ENCODE measurements around the gene ZMYND12. TPM values are rescaled to one million over a fixed set of nuclear protein-coding genes. Genes with fewer than 3 reads are reported as not detected.
A peak's percentile ranks its signal among the peaks of the same experiment; 100 is the strongest.

Gene ZMYND12
- total and polyA plus RNA-seq, 2 donors (not counting 1 experiment from before 2014, with no cell fraction given), result 0.56 to 3.5 TPM

DNA sequence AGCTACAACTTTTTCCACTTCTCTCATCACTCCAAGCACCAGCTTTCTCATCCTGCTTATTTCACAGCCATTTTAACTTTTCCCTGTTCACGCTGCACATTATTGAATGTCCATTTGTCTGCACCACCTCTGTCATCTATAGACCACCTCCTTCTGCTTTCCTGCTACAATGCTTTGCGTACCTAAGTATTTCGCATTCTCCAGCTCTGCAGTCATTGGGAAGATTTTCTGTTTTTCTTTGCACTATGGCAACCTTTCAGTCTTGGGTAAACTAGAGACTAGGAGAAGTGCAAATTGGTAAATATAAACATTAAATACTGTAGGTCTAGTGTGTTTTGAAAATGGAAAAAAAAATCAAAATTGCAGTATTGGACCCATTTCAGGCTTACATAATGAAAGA is 8.1 kb upstream of the ZMYND12 start:
- H3K27me3 ChIP-seq (ENCODE audit: control insufficient read depth, insufficient read depth, low read length), result no peaks in the 10 kb centered on the region
- peak overlapping the region; percentile 13 for H2AFZ ChIP-seq (ENCODE audit: low read length)
- no peak overlapping the region for H3K9ac ChIP-seq (ENCODE audit: insufficient read depth, low read length)

DNA sequence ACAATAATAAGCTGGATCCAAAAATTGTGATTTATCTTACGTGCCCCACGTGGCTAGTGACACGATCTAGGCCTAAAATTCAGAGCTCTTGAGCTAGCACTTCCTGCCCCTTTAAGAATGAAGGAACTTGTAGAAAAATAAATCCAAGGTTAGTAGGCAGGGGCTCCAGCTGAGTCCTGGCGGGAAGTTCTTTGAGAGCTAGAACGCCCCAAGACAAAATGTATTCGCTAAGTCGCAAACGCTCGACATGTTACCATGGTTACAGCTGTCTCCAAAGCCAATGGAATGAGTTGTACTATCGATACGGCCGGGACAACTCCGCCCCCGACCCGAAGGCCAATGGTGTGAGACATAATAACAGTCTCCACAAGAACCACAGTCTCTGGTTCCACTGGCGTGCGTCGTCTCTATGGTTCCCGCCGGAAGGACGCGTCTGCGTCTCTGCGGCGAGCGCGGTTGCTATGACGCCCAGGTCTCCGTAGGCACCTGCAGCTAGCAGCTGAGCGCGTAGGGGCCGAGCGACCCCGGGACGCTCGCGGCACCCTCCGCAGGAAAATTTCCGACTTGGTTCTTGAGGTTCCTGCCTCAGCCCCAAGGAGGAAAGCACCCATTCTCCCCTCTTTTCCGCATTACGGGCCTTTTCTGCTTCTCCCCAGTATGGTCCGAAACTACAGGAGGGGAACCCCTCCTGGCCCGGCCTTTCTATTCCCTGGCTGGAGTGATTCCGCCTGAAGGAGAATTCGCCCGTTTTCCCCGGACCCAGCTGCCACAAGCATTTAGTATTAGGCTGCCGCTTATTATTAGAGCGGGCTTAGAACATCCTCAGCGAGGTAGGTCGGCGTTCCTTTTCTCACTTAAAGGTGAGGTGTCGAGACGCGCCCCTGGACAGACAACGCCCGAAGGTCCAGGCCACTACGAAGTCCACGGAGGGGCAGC is 7.3 kb upstream of the ZMYND12 start, which contains the start of gene CCDC30:
CCDC30 (plus strand) TSS at position 459 of the 936 bp plus-strand sequence. CDS start 17,266 bp downstream, outside the sequence.
- peak within 1 kb of the TSS; percentile 74 for H3K27ac ChIP-seq (ENCODE audit: insufficient read depth, low read length)
- H4K20me1 ChIP-seq (ENCODE audit: control insufficient read depth, extremely low read depth, insufficient read depth, low read length), result no peaks in the 10 kb centered on the region
- peak; percentile 97 to 98 for DNase-seq (ENCODE audit: low read depth in 2 of 2)
- H3K9ac ChIP-seq (ENCODE audit: insufficient read depth, low read length), result peak within 1 kb of the TSS; percentile 40
- H3K27me3 ChIP-seq (ENCODE audit: control insufficient read depth, insufficient read depth, low read length), result no peaks in the 10 kb centered on the region
- H3K36me3 ChIP-seq (ENCODE audit: control insufficient read depth, insufficient read depth, low read length), result no peaks in the 10 kb centered on the region
- no peaks in the 10 kb centered on the region for H3K9me3 ChIP-seq (ENCODE audit: control insufficient read depth, insufficient read depth, low read depth, low read length)
- no peaks in the 10 kb centered on the region for H3K79me2 ChIP-seq (ENCODE audit: control insufficient read depth, insufficient read depth, low read length)
- no peaks in the 10 kb centered on the region for H3K4me1 ChIP-seq (ENCODE audit: control insufficient read depth, extremely low read depth, insufficient read depth, low read length)
- TF ChIP-seq, protein P1, sequence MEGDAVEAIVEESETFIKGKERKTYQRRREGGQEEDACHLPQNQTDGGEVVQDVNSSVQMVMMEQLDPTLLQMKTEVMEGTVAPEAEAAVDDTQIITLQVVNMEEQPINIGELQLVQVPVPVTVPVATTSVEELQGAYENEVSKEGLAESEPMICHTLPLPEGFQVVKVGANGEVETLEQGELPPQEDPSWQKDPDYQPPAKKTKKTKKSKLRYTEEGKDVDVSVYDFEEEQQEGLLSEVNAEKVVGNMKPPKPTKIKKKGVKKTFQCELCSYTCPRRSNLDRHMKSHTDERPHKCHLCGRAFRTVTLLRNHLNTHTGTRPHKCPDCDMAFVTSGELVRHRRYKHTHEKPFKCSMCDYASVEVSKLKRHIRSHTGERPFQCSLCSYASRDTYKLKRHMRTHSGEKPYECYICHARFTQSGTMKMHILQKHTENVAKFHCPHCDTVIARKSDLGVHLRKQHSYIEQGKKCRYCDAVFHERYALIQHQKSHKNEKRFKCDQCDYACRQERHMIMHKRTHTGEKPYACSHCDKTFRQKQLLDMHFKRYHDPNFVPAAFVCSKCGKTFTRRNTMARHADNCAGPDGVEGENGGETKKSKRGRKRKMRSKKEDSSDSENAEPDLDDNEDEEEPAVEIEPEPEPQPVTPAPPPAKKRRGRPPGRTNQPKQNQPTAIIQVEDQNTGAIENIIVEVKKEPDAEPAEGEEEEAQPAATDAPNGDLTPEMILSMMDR (conservative IDR thresholded peaks at IDR 0.05 in 1 of 2, IDR thresholded peaks at IDR 0.05 in 1 of 2; ENCODE audit: low read depth in 1 of 2, low read length in 2 of 2), result no peak
- TF ChIP-seq EZH2 (IDR thresholded peaks at IDR 0.05; ENCODE audit: low read length, missing control alignments), result no peak
- peak within 1 kb of the TSS; percentile 96 for H3K4me2 ChIP-seq (ENCODE audit: extremely low read depth, insufficient read depth, low read length)
- peak within 1 kb of the TSS; percentile 45 for H2AFZ ChIP-seq (ENCODE audit: low read length)
- H3K4me3 ChIP-seq (replicated peaks in 1 of 4; ENCODE audit: control extremely low read depth in 1 of 4, insufficient read depth in 1 of 4, low read depth in 3 of 4, low read length in 4 of 4), result peak within 1 kb of the TSS; percentile 40 to 74 (median 61)

More for the DNA sequence above, 8.1 kb upstream of the ZMYND12 start:
- H3K4me2 ChIP-seq (ENCODE audit: extremely low read depth, insufficient read depth, low read length), result peak overlapping the region; percentile 96
- no peaks in the 10 kb centered on the region for H3K79me2 ChIP-seq (ENCODE audit: control insufficient read depth, insufficient read depth, low read length)
- peak overlapping the region in 3 of 4 experiments; percentile 50 to 74 (median 72) for H3K4me3 ChIP-seq (replicated peaks in 1 of 4; ENCODE audit: control extremely low read depth in 1 of 4, insufficient read depth in 1 of 4, low read depth in 3 of 4, low read length in 4 of 4)
- no peaks in the 10 kb centered on the region for H3K4me1 ChIP-seq (ENCODE audit: control insufficient read depth, extremely low read depth, insufficient read depth, low read length)
- DNase-seq (ENCODE audit: low read depth in 2 of 2), result no peak
- TF ChIP-seq, protein P1 (conservative IDR thresholded peaks at IDR 0.05 in 1 of 2, IDR thresholded peaks at IDR 0.05 in 1 of 2; ENCODE audit: low read depth in 1 of 2, low read length in 2 of 2), result no peak
- no peaks in the 10 kb centered on the region for H3K36me3 ChIP-seq (ENCODE audit: control insufficient read depth, insufficient read depth, low read length)
- no peaks in the 10 kb centered on the region for H3K9me3 ChIP-seq (ENCODE audit: control insufficient read depth, insufficient read depth, low read depth, low read length)
- no peak overlapping the region for H3K27ac ChIP-seq (ENCODE audit: insufficient read depth, low read length)
- H4K20me1 ChIP-seq (ENCODE audit: control insufficient read depth, extremely low read depth, insufficient read depth, low read length), result no peaks in the 10 kb centered on the region

DNA sequence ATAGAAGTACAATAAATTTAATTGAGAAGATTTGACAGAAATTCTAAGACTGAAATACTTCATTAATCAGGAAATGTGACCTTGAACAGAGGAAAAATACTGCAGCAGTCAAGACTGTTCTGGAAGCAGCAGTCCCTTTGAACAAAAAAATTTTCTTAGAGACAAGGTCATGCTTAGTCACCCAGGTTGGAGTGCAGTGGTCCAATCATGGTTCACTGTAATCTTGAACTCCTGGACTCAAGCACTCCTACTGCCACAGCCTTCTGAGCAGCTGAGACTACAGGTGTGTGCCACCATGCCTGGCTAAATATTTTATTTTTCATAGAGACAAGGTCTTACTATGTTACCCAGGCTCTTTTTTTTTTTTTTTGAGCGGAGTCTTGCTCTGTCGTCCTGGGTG is 5.4 kb upstream of the ZMYND12 start:
- Histone ChIP-seq H4K20me1 (ENCODE audit: control insufficient read depth, extremely low read depth, insufficient read depth, low read length) (no peaks in the 10 kb centered on the region), H3K27ac (ENCODE audit: insufficient read depth, low read length) (no peak overlapping the region), H3K4me2 (ENCODE audit: extremely low read depth, insufficient read depth, low read length) (no peak overlapping the region), H3K4me3 (replicated peaks in 1 of 4; ENCODE audit: control extremely low read depth in 1 of 4, insufficient read depth in 1 of 4, low read depth in 3 of 4, low read length in 4 of 4) (no peak overlapping the region), H3K4me1 (ENCODE audit: control insufficient read depth, extremely low read depth, insufficient read depth, low read length) (no peaks in the 10 kb centered on the region), H3K9ac (ENCODE audit: insufficient read depth, low read length) (no peak overlapping the region), H3K36me3 (ENCODE audit: control insufficient read depth, insufficient read depth, low read length) (no peaks in the 10 kb centered on the region), H2AFZ (ENCODE audit: low read length) (no peak overlapping the region), H3K79me2 (ENCODE audit: control insufficient read depth, insufficient read depth, low read length) (no peaks in the 10 kb centered on the region), H3K9me3 (ENCODE audit: control insufficient read depth, insufficient read depth, low read depth, low read length) (no peaks in the 10 kb centered on the region), H3K27me3 (ENCODE audit: control insufficient read depth, insufficient read depth, low read length) (no peaks in the 10 kb centered on the region)
- TF ChIP-seq, protein P1 (conservative IDR thresholded peaks at IDR 0.05 in 1 of 2, IDR thresholded peaks at IDR 0.05 in 1 of 2; ENCODE audit: low read depth in 1 of 2, low read length in 2 of 2), result no peak
- TF ChIP-seq EZH2 (IDR thresholded peaks at IDR 0.05; ENCODE audit: low read length, missing control alignments), result no peak
- DNase-seq (ENCODE audit: low read depth in 2 of 2), result no peak
